Measurements from ENCODE around the gene SYT6. TPM values are rescaled to one million over a fixed set of nuclear protein-coding genes. Genes with fewer than 3 reads are reported as not detected.

The SYT6 gene
- total RNA-seq, 1 donor from 2014 or later = not detected

DNA sequence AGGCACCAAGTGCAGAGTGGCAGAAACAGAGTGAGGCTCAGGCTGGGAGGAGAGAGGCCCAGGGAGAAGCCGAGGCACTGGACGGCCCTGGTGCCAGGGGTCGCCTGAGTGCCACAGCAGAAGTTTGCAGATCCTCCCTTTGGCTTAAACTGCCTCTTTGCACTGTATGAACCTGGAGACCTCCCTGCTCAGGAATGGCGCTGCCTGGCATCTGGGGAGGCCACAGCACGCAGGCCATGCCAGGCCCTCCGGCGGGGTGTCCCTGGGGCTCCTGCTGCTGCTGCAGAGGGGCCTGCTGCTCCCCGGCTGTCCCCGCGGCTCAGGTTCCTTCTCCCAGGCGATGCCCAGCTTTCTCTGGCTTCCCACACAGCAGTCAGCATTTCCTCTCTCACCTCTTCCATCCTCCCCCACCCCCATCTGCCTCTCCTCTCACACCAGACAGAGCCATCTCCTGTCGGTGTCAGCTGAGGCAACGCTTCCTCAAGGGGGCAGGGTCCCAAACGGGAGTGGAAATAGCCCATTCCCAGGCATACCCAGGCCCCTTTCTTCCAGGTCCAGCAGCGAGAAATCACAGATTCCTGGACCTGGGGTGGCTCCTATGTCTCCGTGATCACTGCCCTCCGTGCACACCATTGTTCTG lies 35.2 kb downstream of the SYT6 start:
- DNase-seq (ENCODE audit: low read depth in 2 of 2) = no peak

DNA sequence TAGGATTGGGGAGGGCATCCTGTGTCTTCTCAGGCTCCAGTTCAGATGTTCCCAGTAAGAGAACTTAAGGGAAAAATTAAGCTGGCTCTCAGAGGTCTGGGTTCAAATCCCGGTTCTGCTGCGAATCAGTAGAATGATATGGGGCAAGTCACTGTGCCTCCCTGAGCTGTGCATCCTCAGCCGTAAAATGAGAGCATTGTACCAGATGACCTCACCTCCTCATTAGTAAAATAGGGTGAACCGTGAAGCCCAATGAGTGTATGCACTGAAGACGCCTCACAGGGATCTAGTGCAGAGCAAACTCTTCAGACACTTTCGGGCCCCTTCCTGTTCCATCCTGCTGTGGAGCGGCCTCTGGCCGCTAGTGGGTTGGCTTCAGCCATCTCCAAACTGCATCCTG lies 36.0 kb downstream of the SYT6 start:
- no peak for DNase-seq (ENCODE audit: low read depth in 2 of 2)

DNA sequence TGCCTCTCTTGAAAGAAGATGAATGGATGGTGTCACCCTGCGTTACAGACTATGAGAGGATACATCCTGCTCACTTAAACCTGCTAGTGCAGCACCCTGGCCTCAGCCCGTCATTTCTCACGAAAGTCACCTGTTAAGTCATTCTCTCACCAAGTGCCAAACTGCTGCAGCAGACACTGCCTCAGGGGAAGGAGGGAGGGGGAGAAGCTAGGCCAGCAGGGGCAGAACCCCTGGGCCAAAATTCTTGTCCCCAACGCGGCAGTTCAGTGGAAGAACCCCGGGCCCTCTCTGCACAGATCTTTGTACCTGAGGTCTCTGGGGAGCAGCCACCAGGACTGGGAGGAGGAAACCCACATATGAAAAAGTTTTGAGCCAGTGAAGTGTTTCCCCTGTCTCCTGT lies 37.6 kb downstream of the SYT6 start:
- no peak for DNase-seq (ENCODE audit: low read depth in 2 of 2)

DNA sequence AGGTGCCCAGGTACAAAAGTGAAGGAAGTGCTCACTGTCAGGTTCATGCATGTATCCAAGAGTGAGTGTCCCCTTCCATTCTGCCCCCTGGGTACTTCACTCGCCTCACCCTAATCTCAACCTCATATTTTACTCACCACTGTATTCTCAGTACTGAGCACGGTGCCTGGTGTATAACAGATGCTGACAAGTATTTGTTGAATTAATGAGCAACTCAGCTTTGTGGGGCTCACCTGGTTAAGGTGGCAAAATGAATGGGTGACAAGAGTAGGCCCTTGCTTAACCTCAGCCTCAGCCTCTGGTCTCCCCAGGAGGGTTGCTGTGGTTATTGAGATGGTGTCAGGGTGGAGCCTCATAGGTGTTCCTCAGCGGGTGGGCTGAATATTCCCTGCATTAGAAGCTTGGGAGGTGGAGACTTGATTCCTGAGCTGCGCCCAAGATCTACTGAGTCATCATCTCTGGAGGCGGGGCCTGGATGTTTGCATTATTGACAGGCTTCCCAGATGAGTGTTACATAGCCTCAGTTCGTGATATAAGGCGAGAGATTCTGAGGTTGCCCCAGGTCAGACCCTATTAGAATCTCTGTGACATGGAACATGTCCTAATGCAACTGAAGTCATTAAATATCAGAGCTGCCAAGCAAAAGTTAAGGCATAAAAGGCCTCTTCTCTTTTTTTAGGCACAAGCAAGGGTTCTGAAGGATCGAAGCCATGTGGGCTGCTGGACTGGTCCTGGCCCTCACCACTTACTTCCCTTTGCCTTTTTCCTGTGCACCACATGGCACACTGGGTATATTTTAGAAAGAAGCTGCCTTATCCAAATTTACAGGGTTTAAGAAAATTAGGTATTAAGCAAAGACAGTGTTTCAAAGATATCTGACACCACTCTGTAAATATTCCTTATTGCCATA lies 39.2 kb downstream of the SYT6 start:
- peak in 1 of 2 donors; percentile 10 for DNase-seq (ENCODE audit: low read depth in 2 of 2)

DNA sequence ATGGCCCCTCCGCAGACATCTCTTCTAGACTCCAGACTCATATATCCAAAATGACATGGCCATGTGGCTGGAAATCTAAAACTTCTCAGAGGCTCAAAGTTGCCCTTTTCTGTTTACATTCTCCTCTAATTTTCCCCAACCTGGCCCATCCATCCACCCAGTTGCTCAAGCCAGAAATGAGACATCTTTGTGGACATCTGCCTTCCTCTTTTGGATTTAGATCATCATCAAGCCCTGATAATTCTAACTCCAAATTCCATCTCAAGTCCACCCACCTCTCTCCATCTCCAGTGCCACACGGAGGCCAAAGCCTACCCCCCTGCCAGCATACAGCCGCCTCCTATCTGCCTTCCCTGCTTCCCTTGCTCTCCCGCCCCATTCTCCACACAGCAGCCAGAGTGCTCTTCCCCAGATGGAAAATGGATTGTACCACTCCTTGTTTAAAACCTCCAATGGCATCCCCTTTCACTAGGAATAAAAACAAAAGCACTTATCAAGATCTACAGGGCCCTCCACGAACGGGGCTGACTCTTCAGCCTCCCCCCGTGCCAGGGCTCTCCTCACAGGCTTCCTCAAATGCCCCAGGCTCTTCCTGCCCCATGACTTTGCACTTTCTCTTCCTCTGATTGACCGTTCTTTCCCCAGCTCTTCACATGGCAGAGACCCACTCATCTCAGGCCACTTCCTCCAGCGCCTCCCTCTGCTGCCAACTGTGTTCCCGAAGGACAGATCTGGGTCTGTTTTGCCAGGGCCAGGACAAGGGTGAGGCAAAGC lies 40.1 kb downstream of the SYT6 start:
- no peak for DNase-seq (ENCODE audit: low read depth in 2 of 2)

DNA sequence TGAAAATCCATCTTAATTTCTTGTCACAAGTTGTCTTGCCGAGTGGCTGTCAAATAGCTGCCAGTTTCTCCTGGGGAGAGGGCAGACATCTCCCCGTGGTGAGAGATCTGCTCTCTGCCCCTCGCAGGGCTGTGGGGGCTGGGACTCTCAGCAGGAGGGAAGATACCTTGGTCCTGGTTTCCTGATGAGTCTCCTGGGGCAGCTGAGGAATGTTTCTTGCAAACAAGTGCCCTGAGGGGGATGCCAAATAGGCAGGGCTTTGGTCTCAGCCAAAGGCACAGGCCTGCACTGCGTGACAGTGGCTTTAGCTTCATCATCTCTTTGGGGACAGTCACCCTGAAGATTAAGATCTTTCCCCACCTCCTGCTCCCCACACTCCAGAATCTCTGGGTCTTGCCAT lies 40.9 kb downstream of the SYT6 start:
- no peak for DNase-seq (ENCODE audit: low read depth in 2 of 2)

DNA sequence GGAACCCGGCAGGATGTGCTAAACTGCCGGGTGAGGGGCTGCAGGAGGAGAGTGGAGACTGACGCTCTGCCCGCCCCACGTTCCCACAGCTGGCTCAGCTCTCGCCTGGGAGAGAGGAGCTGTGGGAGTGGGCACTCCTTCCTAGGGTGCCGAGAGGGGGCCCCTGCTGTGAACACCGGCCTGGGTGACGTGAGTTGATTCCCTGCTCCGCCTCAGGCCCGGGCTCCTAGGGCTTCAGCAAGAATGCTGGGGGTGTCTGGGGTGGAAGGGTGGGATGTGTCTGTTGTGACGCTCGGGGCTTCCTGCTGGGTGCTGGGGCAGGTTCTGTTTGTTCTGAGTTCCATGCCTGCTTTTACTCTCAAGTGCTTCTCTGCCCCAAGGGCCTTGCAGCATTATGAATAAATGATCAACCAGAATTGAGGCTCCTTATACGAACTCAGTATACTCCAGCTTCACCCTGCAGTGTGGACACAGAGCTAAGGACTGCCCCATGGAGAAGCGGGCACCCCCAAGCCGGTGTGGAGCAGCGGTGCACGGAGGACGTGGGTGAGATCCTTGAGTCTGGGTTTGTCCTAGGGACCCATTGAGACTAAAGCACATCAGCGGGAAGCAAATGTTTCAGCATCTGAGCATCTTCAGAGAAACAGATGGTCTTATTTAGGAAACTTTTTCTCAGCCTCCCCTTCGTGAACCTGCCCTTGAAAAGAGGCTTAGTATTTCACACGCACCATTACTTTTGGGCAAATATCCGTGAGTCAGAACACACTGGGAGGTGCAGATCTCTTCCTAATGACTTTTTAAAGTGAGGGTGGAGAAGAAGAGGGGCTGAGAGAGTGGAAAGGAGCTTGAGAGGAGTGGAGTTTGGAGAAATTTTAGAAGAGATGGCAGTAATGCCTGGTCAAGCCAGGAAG lies 41.7 kb downstream of the SYT6 start:
- no peak for DNase-seq (ENCODE audit: low read depth in 2 of 2)

DNA sequence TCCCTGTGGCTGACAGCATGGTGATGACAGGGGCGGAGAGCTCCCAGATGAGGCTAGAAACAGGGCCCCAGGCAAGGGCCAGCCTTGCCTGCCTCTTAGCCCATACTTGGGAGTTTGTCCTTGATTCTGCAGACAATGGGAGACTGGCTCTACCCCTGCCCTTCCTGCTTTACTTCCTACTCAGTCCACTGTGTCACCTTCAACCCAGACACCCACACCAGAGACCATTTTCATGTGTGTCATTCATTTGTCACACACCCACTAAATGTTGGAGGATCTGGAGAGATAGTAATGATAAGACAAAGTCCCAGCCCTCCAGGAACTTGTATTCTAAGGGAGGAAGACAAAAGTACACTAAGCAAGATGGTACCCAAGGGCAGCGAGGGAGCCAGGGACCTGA lies 43.7 kb downstream of the SYT6 start:
- no peak for DNase-seq (ENCODE audit: low read depth in 2 of 2)

DNA sequence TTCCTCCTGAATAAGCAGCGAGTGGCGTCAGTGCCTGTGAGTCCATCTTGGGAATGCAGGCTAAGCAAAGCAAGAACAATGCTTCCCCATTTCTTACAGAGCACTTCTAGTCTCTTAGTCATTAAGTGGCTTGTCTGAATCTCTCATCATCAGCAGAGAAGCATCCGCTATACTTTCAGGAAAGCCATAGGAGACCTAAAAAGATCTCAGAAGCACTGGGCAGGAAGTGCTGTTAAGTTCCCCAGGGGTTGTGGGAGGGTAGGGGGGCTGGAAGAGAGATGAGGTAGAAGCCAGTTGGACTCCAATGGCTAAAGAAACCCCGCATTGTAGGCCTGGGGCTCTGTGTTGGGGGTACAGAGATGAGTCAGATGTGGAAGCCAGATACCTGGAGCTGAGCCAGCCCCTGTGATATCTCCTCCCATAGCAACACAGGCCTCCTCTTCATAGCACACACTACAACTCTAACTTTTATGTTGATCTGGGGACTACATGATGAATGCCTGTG lies 44.9 kb downstream of the SYT6 start:
- DNase-seq (ENCODE audit: low read depth in 2 of 2) = no peak

DNA sequence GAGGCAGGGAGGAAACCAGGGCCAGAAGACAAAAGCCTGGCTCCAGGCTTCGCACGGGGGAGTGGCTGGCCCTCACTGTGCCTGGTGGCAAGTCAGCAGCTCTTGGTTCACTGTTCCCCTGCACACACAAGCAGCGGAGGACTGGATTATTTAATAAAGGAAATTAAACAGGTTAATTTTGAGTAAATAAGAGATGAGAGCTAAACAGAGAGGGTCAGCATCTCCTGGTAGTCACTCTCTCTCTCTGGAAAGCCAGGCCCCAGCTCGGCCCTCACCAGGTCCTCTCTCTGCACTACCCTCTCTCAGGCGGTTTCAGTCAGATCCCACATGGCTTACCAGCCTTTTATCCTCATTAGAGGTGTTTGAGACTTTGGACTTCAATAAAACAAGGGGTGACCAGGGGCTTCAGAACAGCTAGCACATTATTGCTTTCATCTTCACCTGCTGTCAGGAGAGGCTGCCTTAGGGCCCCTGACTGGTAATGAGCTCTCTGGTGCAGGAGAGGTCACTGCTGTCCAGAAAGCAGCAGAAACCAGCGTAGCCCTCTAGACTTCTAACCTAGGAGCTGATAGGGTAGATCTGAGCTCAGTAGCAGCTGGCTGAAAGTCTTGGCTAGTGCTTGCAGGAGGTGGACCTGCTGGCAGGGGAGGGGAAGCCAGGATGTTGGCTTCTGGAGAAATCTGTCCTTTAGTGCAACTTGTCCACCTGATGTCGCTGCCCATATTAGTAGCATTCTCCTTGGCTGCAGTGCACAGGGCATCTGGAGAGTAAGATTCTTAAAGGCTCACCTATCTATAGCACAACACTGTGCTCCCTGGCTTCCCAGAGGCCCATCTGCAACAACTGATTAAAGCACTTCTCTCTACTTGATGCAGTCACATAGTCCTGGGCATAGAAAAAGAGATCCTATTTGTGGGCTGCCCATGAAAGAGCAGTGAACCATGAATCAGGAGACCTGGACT lies 45.9 kb downstream of the SYT6 start:
- DNase-seq (ENCODE audit: low read depth in 2 of 2) = no peak

DNA sequence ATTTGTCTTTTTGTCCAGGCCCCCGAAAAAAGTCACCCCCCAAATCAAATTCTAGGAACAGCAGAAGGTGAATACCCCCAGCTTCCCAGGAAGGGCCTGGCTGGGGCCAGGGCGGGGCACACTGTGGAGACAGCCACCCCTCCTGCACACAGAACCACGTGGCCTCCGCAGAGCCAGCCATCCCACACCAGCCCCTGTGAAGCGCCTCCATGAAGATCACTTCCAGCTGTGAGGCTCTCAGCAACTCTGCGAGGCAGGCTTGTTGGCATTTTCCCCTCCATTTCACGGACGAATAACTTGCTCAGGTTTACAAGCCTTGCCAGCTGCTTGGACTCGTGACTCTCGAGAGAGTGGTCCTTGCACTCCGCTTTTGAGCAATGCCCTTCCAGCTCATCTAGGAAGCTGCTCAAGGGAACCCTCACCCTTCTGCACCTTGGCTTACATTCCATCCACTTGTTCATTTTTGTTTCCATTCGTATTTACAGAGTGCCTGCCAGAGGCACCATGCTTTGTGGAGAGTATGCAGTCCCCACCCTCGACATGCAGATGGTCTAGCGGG lies 48.2 kb downstream of the SYT6 start:
- no peak for DNase-seq (ENCODE audit: low read depth in 2 of 2)

DNA sequence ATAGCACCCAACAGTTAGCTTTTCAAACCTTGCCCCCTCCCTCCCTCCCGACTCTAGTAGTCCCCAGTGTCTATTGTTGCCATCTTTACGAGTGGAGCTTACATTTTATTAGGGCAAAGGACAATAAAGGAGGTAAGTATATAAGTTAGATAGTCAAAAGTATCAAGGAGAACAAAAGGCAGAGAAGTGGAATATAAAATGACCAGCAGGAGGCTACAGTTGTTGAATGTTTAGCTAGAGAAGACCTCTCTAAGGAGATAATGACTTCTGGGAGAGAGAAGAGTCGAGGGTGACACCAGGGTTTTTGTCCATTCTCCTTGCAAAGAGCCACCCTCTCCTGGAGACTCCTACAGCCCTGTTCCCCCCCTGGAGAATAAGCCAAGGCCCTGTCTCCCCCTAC lies 48.7 kb downstream of the SYT6 start:
- no peak for DNase-seq (ENCODE audit: low read depth in 2 of 2)

DNA sequence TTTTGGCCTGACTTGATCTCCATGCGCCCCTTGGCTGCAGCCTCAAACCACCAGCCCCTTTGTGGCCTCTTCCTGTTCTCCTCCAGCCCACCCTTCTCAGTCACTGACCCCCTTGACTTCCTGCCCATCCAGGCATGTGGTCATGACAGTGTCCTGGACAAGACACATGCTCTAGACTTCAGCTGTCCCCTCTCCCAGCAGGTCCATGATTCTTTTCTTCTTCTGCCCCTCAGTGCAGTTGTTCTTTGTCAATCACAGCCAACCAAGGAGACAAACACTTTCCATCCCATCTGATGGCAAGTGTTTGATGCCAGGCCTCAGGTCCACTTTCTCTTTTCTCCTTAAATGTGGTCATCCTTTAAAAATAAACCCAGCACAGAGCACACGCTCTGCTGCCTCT lies 49.7 kb downstream of the SYT6 start:
- no peak for DNase-seq (ENCODE audit: low read depth in 2 of 2)

DNA sequence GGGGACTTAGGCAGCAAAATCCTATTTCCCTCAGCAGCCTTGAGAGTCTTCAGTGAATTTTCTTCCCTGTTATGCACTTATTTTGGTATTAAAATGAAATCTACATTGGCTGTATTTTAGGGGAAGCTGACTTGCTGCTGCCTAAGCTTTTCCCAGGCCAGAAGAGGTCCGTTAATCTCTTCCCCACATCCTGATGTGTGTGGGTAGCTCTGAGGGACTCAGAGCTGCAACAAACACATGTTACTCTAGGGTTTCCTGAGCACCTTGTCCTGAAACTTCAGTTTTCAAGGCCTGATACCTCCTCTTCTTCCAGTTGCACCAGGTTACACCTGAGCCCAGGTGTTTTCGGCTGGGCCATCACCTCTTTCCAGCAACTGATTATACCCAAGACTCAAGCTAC lies 51.5 kb downstream of the SYT6 start:
- DNase-seq (ENCODE audit: low read depth in 2 of 2) = no peak

DNA sequence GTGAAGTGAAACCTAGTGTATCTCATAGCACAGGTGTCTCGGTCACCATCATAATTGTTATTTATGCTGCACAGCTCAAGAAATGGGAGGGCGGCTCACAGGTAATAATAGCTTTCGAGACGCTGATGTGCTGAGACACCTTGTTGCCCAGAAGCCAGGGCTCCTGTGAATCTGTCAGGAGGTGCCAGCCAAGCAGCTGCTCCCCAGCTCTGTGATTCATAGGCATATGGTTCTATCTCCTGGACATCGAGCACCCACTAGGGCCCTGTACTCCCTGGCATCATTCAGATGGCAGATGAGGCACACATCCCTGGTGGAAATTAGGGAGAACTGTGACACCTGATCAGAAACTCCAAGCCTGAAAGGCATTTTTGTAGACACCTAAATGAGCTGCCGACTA lies 53.5 kb downstream of the SYT6 start:
- no peak for DNase-seq (ENCODE audit: low read depth in 2 of 2)

DNA sequence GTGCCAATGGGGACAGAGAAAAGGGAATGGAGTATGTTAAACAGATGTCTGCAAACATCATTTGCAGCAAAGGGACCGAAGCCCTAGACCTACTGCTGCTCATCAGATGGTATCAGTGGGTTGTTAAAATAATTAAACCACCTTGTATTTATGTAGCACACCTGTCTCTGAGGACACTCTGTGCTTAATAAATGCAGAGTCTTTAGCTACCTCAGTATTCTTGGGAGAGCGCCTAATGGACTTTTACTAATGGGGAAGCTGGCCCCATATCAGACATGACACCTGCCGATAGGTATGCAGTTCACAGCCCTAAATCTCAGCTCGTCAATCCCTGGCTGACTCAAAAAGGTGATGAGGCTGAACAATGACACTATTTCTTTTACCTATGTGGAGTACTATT lies 54.4 kb downstream of the SYT6 start:
- no peak for DNase-seq (ENCODE audit: low read depth in 2 of 2)

DNA sequence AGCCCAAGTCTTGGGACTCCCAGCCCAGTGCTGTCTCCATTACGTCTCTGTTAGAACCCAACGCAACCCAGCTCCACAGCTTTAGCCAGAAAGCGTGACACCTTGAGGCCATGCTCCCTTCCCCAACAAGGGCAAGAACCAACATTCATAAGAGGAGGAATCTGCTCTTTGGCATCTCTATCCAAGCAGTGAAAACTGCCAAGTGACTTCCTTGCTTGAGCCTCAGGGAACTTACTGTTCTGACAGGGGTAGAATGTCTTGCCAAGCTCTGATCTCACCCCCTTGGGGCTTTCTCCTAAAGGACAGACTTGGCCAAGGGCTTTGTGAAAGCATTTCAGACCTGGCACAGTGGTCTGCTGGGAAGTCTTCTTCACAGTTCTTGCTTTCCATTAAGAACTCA lies 56.6 kb downstream of the SYT6 start:
- DNase-seq (ENCODE audit: low read depth in 2 of 2) = no peak

DNA sequence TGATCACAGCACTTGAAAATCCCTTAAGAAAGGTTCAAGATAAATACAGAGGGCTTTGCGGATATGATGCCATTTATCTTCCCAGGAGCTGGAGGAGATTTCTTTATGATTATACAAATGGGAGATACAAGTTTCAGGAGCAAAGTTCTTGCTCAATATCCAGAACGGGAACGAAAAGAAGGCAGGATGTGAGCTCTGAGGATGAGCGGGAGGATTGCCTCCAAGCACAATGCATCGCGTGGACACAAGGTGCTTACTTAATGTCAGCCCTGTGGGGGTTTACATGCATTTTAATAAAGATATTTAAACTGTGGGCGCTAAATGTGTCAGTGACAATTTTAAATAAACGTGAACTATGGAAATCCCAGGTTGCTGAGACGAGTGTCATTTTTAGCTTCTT lies 59.0 kb downstream of the SYT6 start:
- DNase-seq (ENCODE audit: low read depth in 2 of 2) = no peak

DNA sequence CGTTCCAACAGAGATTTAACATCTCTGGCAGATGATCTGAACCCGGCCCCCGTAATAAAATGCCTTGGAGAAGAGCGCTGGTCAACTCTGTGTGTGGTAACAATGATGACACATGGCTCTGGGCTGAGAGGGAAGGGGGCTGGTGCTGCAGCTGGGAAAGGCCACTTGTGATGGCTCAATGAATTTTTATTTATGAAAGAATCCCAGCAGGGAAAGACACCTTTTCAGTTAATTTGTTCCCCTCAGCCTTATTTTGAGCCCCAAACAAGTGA lies 59.4 kb downstream of the SYT6 start:
- no peak for DNase-seq (ENCODE audit: low read depth in 2 of 2)

All from lung microvascular endothelial cell (primary cell).